Right lobe of liver (tissue), 6 donors: ENCODE results near the gene RBM22. TPM values are rescaled to one million over a fixed set of nuclear protein-coding genes. Genes with fewer than 3 reads are reported as not detected.
A peak's percentile ranks its signal among the peaks of the same experiment; 100 is the strongest.

ENCODE experiments used
- ATAC-seq, 4 donors: fragments of 200-7000 bp; cut with Tn5 transposase; one replicate each; pipeline ENCODE4 v1.9.1; 2020; ENCODE audit warnings: mild to moderate bottlenecking in 4 of 4, moderate library complexity in 4 of 4
- DNase-seq, 3 donors: peaks; one replicate each; pipeline ENCODE4 v3.0.0-alpha.2; 2020
- H3K27ac ChIP-seq, 3 donors: fragments of 200-600 bp; one replicate each; pipeline ENCODE4 v1.8.0; 2022
- H3K27me3 ChIP-seq, 2 donors: fragments of 200-600 bp; one replicate each; pipeline ENCODE4 v1.8.0; 2022
- H3K36me3 ChIP-seq, 4 donors: fragments of 200-600 bp; sonication (generic) in 1 of 4; one replicate each; pipeline versions ENCODE4 v1.5.1 to v1.8.0; 2017 to 2022; ENCODE audit warnings: control low read depth in 1 of 4
- H3K4me1 ChIP-seq, 4 donors: fragments of 200-600 bp; sonication (generic) in 1 of 4; one replicate each; pipeline versions ENCODE4 v1.5.1 to v1.8.0; 2017 to 2022; ENCODE audit warnings: control low read depth in 1 of 4
- H3K4me3 ChIP-seq, 3 donors: fragments of 200-600 bp; one replicate each; pipeline ENCODE4 v1.8.0; 2022
- H3K9me3 ChIP-seq, 4 donors: fragments of 200-600 bp; sonication (generic) in 1 of 4; one replicate each; pipeline versions ENCODE4 v1.5.1 to v1.8.0; 2017 to 2022; ENCODE audit warnings: control low read depth in 1 of 4
- CTCF ChIP-seq, 4 donors: fragments of 200-600 bp in 3 of 4; fragments of 450-650 bp in 1 of 4; IDR thresholded peaks; one replicate each; pipeline versions ENCODE4 v1.5.1 to v1.8.0; 2016 to 2022; ENCODE audit warnings: antibody characterized with exemption in 4 of 4, mild to moderate bottlenecking in 2 of 4
- POLR2A ChIP-seq: fragments of 450-650 bp; IDR thresholded peaks from one replicate; pipeline ENCODE4 v1.6.1; 2017; ENCODE audit warnings: antibody characterized with exemption, mild to moderate bottlenecking
- WGBS: methylation state at CpG from one replicate; pipeline ENCODE4 v1.1.6; 2018; ENCODE audit warnings: low coverage, low lambda C conversion rate; ENCODE audit not compliant: insufficient coverage; ENCODE audit errors: missing lambda C conversion rate; 5-methylcytosine and 5-hydroxymethylcytosine counted together
- intact Hi-C, 2 donors: fragments of 100-400 bp; cut with DNase I; formaldehyde crosslinking; loops; one replicate each; pipeline versions ENCODE4 v1.11.2 to v1.14.1; 2022
- total RNA-seq, 6 experiments: library from RNA; depleted of rRNA in 2 of 6; stranded (reverse); fragments of >200 nt in 2 of 6; fragmentation: NEBNext Ultra II Directional in 3 of 6; extraction: Animal tissue kit (Norgen Biotek cat#: 25700) in 3 of 6; gene quantifications; one replicate each; pipeline versions ENCODE4 v1.1.0 to v1.2.4, GENCODE V29; 2016 to 2023
- donor health status: DM: no; HTN: yes; CAD: no.
- donor health status: DM: no; HTN: no; CAD: no.
- donor health status: DM: no; HTN: no; CAD: no.
- donor health status: DM: no; HTN: yes; CAD: no.
- donor health status: DM: no; HTN: yes; CAD: no.

Gene RBM22
- total RNA-seq, 6 experiments from 2014 or later = 12.3 to 19.4 (median 17.7) TPM

- peak in 2 of 3 donors; percentile 24 to 51 for DNase-seq
- Histone ChIP-seq H3K4me1 (peaks cover 0 to 23% (median 7%) of the 10 kb centered on the region in 4 donors), H3K4me3 (no peak overlapping the region), H3K27me3 (no peaks in the 10 kb centered on the region), H3K27ac (no peak overlapping the region), H3K9me3 (no peaks in the 10 kb centered on the region), H3K36me3 (peaks cover 5 to 40% (median 20%) of the 10 kb centered on the region in 4 donors)
- intact Hi-C loops = loop anchor here (5.0 to 10.0 kb wide), 3 partner anchors 45 to 87 kb away; no protein-coding TSS in a partner anchor
- ATAC-seq = no peak
- 72% methylated on average over 8 of the region's 46 CpGs for WGBS
- no peak for TF ChIP-seq CTCF (IDR thresholded peaks at IDR 0.05)
- no peak for TF ChIP-seq POLR2A
These were observed 51.5 kb downstream of the RBM22 start for GRCh38 chr5:150649108-150650020.

- no peak overlapping the region for H3K27ac ChIP-seq
- peaks cover 0 to 31% (median 13%) of the 10 kb centered on the region in 4 donors for H3K4me1 ChIP-seq
- H3K4me3 ChIP-seq = no peak overlapping the region
- H3K27me3 ChIP-seq = no peaks in the 10 kb centered on the region
- H3K36me3 ChIP-seq = peaks cover 5 to 40% (median 20%) of the 10 kb centered on the region in 4 donors
- WGBS = 95% methylated on average over 6 of the region's 16 CpGs
- ATAC-seq (no peak), DNase-seq (peak in 1 of 3 donors; percentile 15)
- intact Hi-C loops = loop anchor here in 1 of 2 donors (10.0 kb wide), 1 partner anchor 46 kb away; no protein-coding TSS in a partner anchor
- TF ChIP-seq POLR2A (no peak), CTCF (IDR thresholded peaks at IDR 0.05) (no peak)
- no peaks in the 10 kb centered on the region for H3K9me3 ChIP-seq
These were observed 52.4 kb downstream of the RBM22 start for GRCh38 chr5:150648294-150649107.

- Histone ChIP-seq H3K4me1 (peaks cover 0 to 41% (median 17%) of the 10 kb centered on the region in 4 donors), H3K9me3 (no peaks in the 10 kb centered on the region), H3K27ac (no peak overlapping the region), H3K4me3 (no peak overlapping the region), H3K36me3 (peaks cover 5 to 40% (median 20%) of the 10 kb centered on the region in 4 donors), H3K27me3 (no peaks in the 10 kb centered on the region)
- 86% methylated on average over 7 of the region's 25 CpGs for WGBS
- no peak for TF ChIP-seq POLR2A
- TF ChIP-seq CTCF (IDR thresholded peaks at IDR 0.05) = no peak
- intact Hi-C loops = loop anchor here in 1 of 2 donors (10.0 kb wide), 1 partner anchor 47 kb away; no protein-coding TSS in a partner anchor
- peak in 2 of 3 donors; percentile 25 to 52 for DNase-seq
- peak in 3 of 4 donors; percentile 6 to 8 (median 7) for ATAC-seq
These were observed 53.3 kb downstream of the RBM22 start for GRCh38 chr5:150647275-150648251.
